Heart right ventricle (tissue), 16 donors: ENCODE data around the gene SGCE. TPM values are rescaled to one million over a fixed set of nuclear protein-coding genes. Genes with fewer than 3 reads are reported as not detected.
A peak's percentile ranks its signal among the peaks of the same experiment; 100 is the strongest.

ENCODE experiments used
- ATAC-seq, 8 donors: fragments of 200-7000 bp; cut with Tn5 transposase; one replicate each; pipeline ENCODE4 v1.9.1; 2020; ENCODE audit warnings: mild to moderate bottlenecking in 8 of 8, moderate library complexity in 8 of 8, moderate number of reproducible peaks in 1 of 8
- DNase-seq, 2 donors: peaks; one replicate each; pipeline ENCODE4 v3.0.0-alpha.2; 2020
- H3K27ac ChIP-seq, 10 donors: fragments of 200-600 bp; sonication (generic) in 2 of 10; one replicate each; pipeline versions ENCODE4 v1.5.0 to v1.8.0; 2020 to 2022; ENCODE audit warnings: mild to moderate bottlenecking in 3 of 10
- H3K27me3 ChIP-seq, 7 donors: fragments of 200-600 bp; one replicate each; pipeline ENCODE4 v1.8.0; 2021 to 2022; ENCODE audit warnings: mild to moderate bottlenecking in 2 of 7
- H3K36me3 ChIP-seq, 9 donors: fragments of 200-600 bp; sonication (generic) in 1 of 9; one replicate each; pipeline versions ENCODE4 v1.5.0 to v1.8.0; 2020 to 2022; ENCODE audit warnings: mild to moderate bottlenecking in 2 of 9
- H3K4me1 ChIP-seq, 9 donors: fragments of 200-600 bp; sonication (generic) in 1 of 9; one replicate each; pipeline versions ENCODE4 v1.5.0 to v1.8.0; 2020 to 2022; ENCODE audit warnings: mild to moderate bottlenecking in 4 of 9
- H3K4me3 ChIP-seq, 10 donors: fragments of 200-600 bp; sonication (generic) in 2 of 10; one replicate each; pipeline versions ENCODE4 v1.5.0 to v1.8.0; 2020 to 2022; ENCODE audit warnings: mild to moderate bottlenecking in 7 of 10, moderate library complexity in 2 of 10
- H3K9me3 ChIP-seq, 11 donors: fragments of 200-600 bp in 10 of 11; sonication (generic) in 2 of 11; one replicate each; pipeline versions ENCODE4 v1.5.0 to v1.8.0; 2013 to 2022; ENCODE audit warnings: mild to moderate bottlenecking in 2 of 11, control low read depth in 1 of 11, moderate library complexity in 1 of 11
- WGBS, 2 donors: extraction: QIAGEN DNeasy Blood & Tissue Kit; methylation state at CpG; one replicate each; pipeline ENCODE4 v1.1.7; 2013; ENCODE audit warnings: inconsistent platforms in 1 of 2; 5-methylcytosine and 5-hydroxymethylcytosine counted together
- intact Hi-C, 10 donors: fragments of 100-400 bp; cut with DNase I; formaldehyde crosslinking; loops; one replicate each; pipeline versions ENCODE4 v1.11.1 to v1.14.2; 2022
- polyA plus RNA-seq, 2 donors: library from polyadenylated mRNA; stranded (reverse); fragments of 200-250 nt; gene quantifications; one replicate each; pipeline ENCODE4 v1.2.3, GENCODE V29; 2013
- total RNA-seq, 10 donors: library from RNA; stranded (reverse); fragmentation: NEBNext Ultra II Directional in 3 of 10; extraction: Animal tissue kit (Norgen Biotek cat#: 25700) in 3 of 10; gene quantifications; one replicate each; pipeline versions ENCODE4 v1.2.1 to v1.2.4, GENCODE V29; 2021 to 2023
- TF ChIP-seq, protein P1 (sequence below), 9 donors: fragments of 200-600 bp; sonication (generic) in 2 of 9; IDR thresholded peaks; one replicate each; pipeline versions ENCODE4 v1.5.0 to v1.8.0; 2021 to 2022; ENCODE audit warnings: antibody characterized with exemption in 9 of 9, mild to moderate bottlenecking in 5 of 9, moderate library complexity in 1 of 9
- donor health status: Arrhythmogenic right ventricular cardiomyopathy.
- donor health status: ischemic (EF 13 %, LVEDD 7.1; RV severe dilation, severe dysfunction).
- donor health status: healthy with polysubstance abuse.
- donor health status: DM: no; HTN: yes; CAD: no.
- donor health status: DM: no; HTN: no; CAD: no.
- donor health status: ischemic (EF 25% LVEDD 6.9; RV normal size, moderate dysfunction).
- donor health status: ischemic (EF 25% LVEDD 5.7; RV mildly dilated, moderate dysfunction).
- donor health status: healthy.
- donor health status: DM: yes; HTN: yes; CAD: no.
- donor health status: Ischemic cardiomyopathy.
- donor health status: ischemic (EF 35%, LVEDD 5.7; RV mildly dilated, moderate dysfunction).
- donor health status: nonischemic (EF 11% LVEDD 7.7; RV severe dilation, severe dysfunction).
- donor health status: DM: yes; HTN: yes; CAD: no.
- donor health status: PGD.
- donor health status: ischemic (EF 29% LVEDD 5.4; RV normal size, mild dysfunction).
- donor health status: nonischemic (EF 23%, LVEDD 6.1; RV moderate dilation, normal function).

The SGCE gene
- total and polyA plus RNA-seq, 12 donors, result 11.5 to 31.1 (median 21.2) TPM

- WGBS, 2 donors, result 88 to 91% methylated on average over 2 of the region's 2 CpGs
Observed at GRCh38 chr7:94591176-94591575, 64.8 kb downstream of the SGCE start.

GRCh38 chr7:94590526-94591162 is 65.3 kb downstream of the SGCE start:
- no peak overlapping the region for H3K27ac ChIP-seq
- H3K27me3 ChIP-seq, result no peaks in the 10 kb centered on the region
- intact Hi-C loops, result no loop called here
- WGBS, 2 donors, result 66 to 71% methylated on average over 4 of the region's 4 CpGs
- H3K4me1 ChIP-seq, result no peaks in the 10 kb centered on the region
- ATAC-seq, result no peak
- TF ChIP-seq, protein P1, sequence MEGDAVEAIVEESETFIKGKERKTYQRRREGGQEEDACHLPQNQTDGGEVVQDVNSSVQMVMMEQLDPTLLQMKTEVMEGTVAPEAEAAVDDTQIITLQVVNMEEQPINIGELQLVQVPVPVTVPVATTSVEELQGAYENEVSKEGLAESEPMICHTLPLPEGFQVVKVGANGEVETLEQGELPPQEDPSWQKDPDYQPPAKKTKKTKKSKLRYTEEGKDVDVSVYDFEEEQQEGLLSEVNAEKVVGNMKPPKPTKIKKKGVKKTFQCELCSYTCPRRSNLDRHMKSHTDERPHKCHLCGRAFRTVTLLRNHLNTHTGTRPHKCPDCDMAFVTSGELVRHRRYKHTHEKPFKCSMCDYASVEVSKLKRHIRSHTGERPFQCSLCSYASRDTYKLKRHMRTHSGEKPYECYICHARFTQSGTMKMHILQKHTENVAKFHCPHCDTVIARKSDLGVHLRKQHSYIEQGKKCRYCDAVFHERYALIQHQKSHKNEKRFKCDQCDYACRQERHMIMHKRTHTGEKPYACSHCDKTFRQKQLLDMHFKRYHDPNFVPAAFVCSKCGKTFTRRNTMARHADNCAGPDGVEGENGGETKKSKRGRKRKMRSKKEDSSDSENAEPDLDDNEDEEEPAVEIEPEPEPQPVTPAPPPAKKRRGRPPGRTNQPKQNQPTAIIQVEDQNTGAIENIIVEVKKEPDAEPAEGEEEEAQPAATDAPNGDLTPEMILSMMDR (IDR thresholded peaks at IDR 0.05), result no peak
- no peak for DNase-seq
- peaks cover 0 to 32% (median 0%) of the 10 kb centered on the region in 9 donors for H3K36me3 ChIP-seq
- no peak overlapping the region for H3K4me3 ChIP-seq
- no peaks in the 10 kb centered on the region for H3K9me3 ChIP-seq

More at GRCh38 chr7:94591176-94591575, 64.8 kb downstream of the SGCE start:
- H3K36me3 ChIP-seq, result peaks cover 0 to 32% (median 0%) of the 10 kb centered on the region in 9 donors
- no peak for DNase-seq
- TF ChIP-seq, protein P1 (IDR thresholded peaks at IDR 0.05), result no peak
- H3K27ac ChIP-seq, result no peak overlapping the region
- no peak overlapping the region for H3K4me3 ChIP-seq
- intact Hi-C loops, result no loop called here
- no peaks in the 10 kb centered on the region for H3K9me3 ChIP-seq
- no peaks in the 10 kb centered on the region for H3K4me1 ChIP-seq
- H3K27me3 ChIP-seq, result no peaks in the 10 kb centered on the region
- ATAC-seq, result no peak

- Histone ChIP-seq H3K9me3 (no peaks in the 10 kb centered on the region), H3K4me3 (no peak overlapping the region), H3K36me3 (peaks cover 0 to 32% (median 0%) of the 10 kb centered on the region in 9 donors), H3K27me3 (no peaks in the 10 kb centered on the region), H3K27ac (no peak overlapping the region), H3K4me1 (peaks cover 0 to 12% (median 0%) of the 10 kb centered on the region in 9 donors)
- TF ChIP-seq, protein P1 (IDR thresholded peaks at IDR 0.05), result no peak
- WGBS, 2 donors, result 94 to 95% methylated on average over 2 of the region's 2 CpGs
- DNase-seq (no peak), ATAC-seq (no peak)
- intact Hi-C loops, result no loop called here
Observed at GRCh38 chr7:94588075-94588474, 67.9 kb downstream of the SGCE start.

GRCh38 chr7:94584113-94584512 is 71.8 kb downstream of the SGCE start:
- DNase-seq, result peak in 1 of 2 donors; percentile 14
- H3K4me1 ChIP-seq, result peaks cover 0 to 12% (median 0%) of the 10 kb centered on the region in 9 donors
- TF ChIP-seq, protein P1 (IDR thresholded peaks at IDR 0.05), result no peak
- intact Hi-C loops, result no loop called here
- no peak overlapping the region for H3K4me3 ChIP-seq
- H3K36me3 ChIP-seq, result peaks cover 0 to 22% (median 0%) of the 10 kb centered on the region in 9 donors
- H3K27ac ChIP-seq, result no peak overlapping the region
- H3K27me3 ChIP-seq, result no peaks in the 10 kb centered on the region
- peaks cover 0 to 4% (median 0%) of the 10 kb centered on the region in 11 donors for H3K9me3 ChIP-seq
- WGBS, 2 donors, result 54 to 61% methylated on average over 1 of the region's 1 CpG
- ATAC-seq, result peak in 7 of 8 donors; percentile 28 to 85 (median 70)
